Fibroblast of mammary gland (primary cell): ENCODE data around the gene RAI14.

Experiments
- DNase-seq: peaks from one replicate; pipeline ENCODE4 v3.0.0-alpha.2; 2010; ENCODE audit warnings: low read depth
- H3K4me3 ChIP-seq: 2 replicates; pipeline ENCODE4 v1.5.1; 2011; ENCODE audit warnings: low read depth, mild to moderate bottlenecking, low read length, moderate library complexity; ENCODE audit not compliant: control insufficient read depth
- TF ChIP-seq, protein P1 (sequence below): conservative IDR thresholded peaks from 2 replicates; pipeline ENCODE4 v1.5.1; 2011; ENCODE audit warnings: low read depth, low read length, inconsistent platforms; ENCODE audit not compliant: control insufficient read depth, insufficient read depth

Gene RAI14

DNA sequence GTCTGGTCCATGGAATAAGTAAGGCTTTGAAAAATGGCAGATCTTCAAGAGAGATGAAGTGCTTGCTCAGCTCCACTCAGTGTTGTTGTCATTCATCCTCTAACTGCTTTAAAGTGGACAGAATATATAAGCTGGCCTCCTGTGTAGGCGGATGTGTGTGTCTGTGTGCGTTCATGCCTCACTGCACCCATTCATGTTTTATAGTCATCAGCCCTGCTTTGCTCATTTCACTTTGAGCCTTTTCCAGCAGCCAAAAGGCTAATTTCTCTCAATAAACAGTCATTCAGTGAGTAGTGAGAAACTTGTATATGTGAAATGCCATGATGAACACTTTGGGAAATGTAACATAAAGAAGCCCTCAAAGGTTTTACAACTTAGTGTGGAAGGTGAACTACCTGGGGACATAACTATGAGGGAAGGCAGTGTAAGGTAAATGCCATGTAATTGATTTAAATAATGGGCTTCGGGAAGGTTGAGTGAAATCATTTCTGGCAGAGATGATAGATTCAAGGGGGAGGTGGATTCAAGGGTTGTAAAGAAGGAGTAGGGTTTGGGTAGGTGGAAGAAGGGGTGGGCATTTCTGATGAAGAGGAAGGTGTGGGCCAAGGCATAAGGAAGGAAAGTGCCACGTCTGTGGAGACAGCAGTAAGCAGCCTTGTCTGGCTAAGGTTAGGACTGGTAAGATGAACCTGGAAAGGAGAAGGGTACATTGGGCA, 198.5 kb downstream of the RAI14 start:
- H3K4me3 ChIP-seq, result no peak overlapping the region
- DNase-seq, result no peak
- TF ChIP-seq, protein P1, sequence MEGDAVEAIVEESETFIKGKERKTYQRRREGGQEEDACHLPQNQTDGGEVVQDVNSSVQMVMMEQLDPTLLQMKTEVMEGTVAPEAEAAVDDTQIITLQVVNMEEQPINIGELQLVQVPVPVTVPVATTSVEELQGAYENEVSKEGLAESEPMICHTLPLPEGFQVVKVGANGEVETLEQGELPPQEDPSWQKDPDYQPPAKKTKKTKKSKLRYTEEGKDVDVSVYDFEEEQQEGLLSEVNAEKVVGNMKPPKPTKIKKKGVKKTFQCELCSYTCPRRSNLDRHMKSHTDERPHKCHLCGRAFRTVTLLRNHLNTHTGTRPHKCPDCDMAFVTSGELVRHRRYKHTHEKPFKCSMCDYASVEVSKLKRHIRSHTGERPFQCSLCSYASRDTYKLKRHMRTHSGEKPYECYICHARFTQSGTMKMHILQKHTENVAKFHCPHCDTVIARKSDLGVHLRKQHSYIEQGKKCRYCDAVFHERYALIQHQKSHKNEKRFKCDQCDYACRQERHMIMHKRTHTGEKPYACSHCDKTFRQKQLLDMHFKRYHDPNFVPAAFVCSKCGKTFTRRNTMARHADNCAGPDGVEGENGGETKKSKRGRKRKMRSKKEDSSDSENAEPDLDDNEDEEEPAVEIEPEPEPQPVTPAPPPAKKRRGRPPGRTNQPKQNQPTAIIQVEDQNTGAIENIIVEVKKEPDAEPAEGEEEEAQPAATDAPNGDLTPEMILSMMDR, result no peak

DNA sequence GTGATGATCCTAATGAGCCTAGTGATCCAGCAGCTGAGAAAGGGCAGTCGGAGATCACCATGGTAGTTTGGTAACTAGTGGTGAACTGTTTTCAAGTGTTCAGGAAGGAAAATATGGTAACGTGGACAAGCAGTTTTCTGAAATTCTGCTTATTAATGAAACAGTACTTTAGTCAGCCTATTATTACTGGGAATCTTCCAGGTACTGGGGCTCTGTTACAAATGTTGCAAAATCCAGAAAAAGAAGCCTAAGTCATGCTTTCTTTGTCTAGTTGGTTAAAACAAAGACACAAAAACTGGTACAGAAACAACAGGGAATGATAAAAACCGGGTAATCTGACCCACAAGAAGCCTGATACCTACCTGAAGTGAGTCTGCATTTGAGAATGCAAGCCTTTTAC, 201.0 kb downstream of the RAI14 start:
- no peak overlapping the region for H3K4me3 ChIP-seq
- DNase-seq, result peak; percentile 44
- TF ChIP-seq, protein P1, result no peak

DNA sequence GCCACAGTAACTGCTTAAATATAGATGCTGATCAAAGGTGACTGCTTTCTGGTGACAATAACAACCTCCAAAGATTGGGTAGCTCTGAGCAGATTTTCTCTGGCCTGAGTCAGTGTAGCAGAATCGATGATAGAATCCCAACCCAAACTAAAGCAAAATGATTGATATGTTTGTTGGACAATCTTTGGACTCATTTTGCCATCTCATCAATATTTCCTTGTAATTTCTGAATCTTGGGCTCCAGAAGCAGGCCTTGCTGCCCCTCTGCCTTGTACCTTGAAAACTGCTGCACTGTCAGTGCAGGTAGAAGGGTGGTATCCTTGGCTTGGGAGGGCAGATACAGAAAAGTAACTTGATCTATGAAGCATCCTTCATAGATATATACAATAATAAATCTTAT, 201.8 kb downstream of the RAI14 start:
- TF ChIP-seq, protein P1, result no peak
- no peak for DNase-seq
- no peak overlapping the region for H3K4me3 ChIP-seq

DNA sequence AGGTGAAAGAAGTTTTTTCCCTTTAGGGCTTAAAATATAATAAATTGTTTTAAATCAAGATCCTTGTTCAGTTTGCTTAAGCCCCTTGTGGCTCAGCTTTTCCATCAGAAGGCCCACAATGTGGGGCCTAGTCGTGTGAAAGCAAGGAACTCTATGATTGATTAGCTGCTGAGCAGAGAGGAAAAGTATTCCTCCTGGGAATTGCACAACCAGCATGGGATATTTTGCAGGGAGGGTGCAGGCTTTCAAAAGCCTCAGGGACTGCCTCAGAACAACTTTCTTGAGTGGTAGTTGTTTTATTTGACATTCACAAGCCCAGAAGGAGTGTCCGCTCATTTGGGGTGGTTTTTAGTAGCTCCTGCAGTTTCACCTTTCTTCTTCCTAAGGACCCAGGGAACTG, 202.7 kb downstream of the RAI14 start:
- peak; percentile 68 for DNase-seq
- H3K4me3 ChIP-seq, result no peak overlapping the region
- TF ChIP-seq, protein P1, result no peak

DNA sequence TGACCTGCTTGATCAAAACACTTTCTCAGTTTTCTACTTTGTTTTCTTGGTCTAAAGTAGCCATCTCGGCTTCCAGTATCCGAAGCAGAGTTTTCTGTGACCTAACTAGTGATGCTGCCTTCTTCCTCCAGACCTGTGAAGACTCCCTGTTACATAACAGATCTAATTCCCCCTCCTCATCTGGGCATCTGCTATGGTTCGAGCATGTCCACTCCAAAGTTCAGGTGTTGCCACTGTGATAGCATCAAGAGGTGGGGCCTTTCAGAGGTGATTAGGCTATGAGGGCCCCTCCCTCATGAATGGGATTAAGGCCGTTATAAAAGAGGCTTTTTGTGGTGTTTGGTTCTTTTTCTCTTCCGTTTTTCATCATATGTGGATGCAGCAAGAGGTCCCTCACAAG, 203.1 kb downstream of the RAI14 start:
- DNase-seq, result no peak
- TF ChIP-seq, protein P1, result no peak
- H3K4me3 ChIP-seq, result no peak overlapping the region

DNA sequence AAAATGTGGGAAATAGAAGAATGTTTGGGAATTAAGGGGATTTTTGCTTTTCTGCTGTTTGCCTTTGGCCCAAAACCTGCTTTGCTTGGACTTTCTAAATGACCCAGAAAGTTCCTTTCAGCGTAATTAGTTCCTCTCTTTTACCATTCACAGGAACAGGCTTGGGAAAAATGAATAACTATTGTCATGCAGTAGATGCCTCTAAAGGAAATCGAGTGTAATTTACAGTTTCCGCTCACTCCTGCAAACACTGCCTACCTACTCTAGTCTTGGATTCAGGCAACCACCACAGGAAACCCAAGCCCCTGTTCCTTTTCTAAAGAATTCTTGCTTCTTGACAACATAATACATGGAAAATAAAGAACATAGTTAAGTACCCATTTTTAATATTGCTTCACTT, 207.8 kb downstream of the RAI14 start:
- TF ChIP-seq, protein P1, result no peak
- no peak for DNase-seq
- no peak overlapping the region for H3K4me3 ChIP-seq
